Activated CD4-positive, alpha-beta T cell treated with anti-CD3 and anti-CD28 coated beads for 1 hour (primary cell): ENCODE results near the gene ITGAL.
A peak's percentile ranks its signal among the peaks of the same experiment; 100 is the strongest.

Experiments
- DNase-seq: peaks from one replicate; pipeline ENCODE4 v3.0.0-alpha.2; 2020

ITGAL gene

GRCh38 chr16:30571445-30572322 is 99.1 kb downstream of the ITGAL start, which contains the start of gene ZNF688:
ZNF688 (minus strand) TSS chr16:30571714; CDS start chr16:30571629, 85 bp downstream.
- DNase-seq = peak; percentile 91
